NOMO-1 treated with dmso at 0.1 percent for 144 hours (cell line): ENCODE results near the gene THBS3.
A peak's percentile ranks its signal among the peaks of the same experiment; 100 is the strongest.
"Not testable (repeated sequence)": the region's sequence is repeated elsewhere in the genome, so short reads cannot be mapped to it uniquely, and the experiment has no call there.

Source experiments
- DNase-seq: peaks from one replicate; lab custom pipeline; 2025; ENCODE audit not compliant: unreplicated experiment; lab: John Stamatoyannopoulos, UW

The THBS3 gene

DNA sequence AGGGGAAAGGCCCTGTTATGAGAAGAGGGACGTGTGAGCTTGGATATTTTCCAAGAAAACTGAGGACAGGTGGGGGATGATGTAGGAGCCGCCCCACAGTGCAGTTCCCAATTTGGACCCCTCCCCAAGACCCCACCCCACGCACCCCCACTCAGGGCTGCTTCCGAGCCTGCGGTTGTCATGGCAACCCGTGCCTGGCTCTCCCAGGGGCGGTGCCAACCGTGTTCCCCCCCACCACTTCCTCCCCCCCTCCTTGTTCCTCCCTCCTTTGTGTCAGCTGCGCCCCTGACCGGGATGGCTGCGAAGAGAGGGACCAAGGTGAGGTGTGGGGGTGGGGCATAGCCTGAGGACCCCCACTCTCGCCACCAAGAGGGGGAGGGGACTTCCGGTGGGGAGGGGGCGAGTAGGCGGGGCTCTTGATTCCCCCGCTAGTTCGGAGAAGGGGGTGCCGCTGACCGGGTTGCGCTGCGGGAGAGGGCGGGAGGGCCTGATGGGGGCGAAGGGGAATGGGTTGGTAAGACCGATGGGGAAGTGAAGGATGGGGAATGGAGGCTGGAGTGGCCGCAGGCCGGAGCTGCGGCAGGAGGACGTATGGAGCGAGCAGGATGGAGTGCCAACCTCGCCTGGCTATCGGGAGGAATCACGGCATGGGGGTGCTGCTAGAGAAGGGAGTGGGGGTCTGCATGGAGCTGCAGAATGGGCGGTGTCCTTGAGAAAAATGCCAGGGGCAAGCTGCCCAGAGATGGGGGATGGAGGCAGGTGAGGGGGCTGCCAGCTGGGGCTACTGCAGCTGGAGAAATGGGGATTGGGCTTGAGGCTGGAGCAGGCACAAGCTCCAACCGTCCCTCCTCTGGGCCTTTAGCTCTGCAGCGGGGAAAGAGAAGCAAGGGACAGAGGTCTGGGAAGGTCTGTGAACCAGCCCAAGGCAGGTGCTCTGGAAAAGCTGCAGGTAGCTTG, 33.1 kb downstream of the THBS3 start:
- no peak for DNase-seq

DNA sequence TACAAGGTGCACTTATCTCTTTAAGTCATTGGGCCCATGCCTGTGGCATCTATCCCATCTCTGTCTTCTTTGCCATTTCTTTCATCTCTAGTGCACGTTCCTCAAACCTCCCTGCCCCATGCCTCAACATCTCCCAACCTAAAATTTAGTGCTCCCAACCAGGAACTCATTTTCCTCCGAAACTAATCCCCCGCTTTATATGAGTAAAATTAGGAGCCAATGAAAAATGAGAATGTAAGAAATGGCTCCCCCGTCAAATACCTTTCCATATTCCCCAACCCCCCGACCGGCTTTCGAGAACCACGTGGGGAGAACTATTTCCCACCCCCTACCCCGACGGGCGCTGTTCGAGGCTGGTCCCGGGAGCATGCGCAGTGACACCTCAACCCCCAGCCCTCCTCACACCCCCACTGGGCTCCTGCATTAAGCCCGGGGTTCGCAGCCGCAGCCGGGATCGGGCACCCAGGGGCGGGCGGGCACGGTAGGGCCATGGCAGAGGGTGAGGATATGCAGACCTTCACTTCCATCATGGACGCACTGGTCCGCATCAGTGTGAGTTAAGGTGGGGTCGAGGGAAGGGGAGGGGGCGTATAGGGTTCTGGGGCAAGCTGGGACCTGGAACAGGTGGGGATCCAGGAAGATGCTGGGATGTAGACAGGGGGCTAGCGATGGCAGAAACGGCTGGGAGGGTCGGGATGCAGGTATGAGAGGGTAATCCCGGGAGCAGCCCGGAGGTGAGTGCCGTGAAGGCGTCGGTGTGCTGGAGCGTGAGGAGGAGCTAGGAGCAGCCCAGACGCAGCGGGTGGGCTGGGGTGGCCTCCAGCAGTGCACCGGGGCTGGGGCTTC, 34.0 kb downstream of the THBS3 start, which contains the start of gene TRIM46:
TRIM46 (plus strand) TSS at position 372 of the 846 bp plus-strand sequence; CDS start at position 490, 118 bp downstream.
- no peak for DNase-seq

DNA sequence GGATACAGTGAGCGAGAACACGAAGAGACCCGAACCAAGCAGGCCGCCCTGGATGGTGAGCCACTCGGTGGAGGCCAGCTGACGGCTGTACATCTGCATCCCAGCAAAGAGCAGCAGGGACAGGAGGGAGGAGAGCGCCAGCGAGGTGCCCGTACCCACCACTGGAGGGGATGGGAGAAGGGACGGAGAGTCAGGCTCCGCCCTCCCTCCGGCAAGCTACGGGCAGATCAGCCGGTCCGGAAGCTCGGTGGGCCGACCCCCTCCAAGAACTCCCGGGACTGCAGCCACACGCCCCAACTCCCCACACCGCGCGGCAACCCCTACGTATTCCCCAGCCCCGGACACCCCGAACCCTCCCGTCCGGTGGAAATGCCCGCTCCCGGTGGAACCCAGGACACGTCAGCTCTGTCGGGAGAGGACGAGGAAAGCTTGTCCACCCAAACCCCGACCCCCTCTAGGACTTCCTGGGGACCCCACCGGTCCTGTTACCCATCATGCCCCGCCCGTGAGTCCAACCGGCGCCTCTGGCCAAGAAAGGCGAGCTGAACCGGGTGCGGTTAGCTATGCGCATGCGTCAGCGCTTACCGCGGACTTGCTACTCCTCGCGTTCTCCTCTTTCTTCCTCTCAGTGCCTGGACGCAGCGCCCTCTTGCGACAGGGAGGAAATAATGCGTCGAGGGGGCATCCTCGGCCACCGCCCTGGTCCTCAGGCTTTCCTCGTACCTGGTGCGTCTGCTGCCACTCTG, 34.8 kb downstream of the THBS3 start, which contains the start of gene KRTCAP2:
KRTCAP2 (minus strand) TSS at position 573 of the 746 bp plus-strand sequence; CDS start at position 493, 80 bp downstream.
- DNase-seq, result peak; percentile 81

DNA sequence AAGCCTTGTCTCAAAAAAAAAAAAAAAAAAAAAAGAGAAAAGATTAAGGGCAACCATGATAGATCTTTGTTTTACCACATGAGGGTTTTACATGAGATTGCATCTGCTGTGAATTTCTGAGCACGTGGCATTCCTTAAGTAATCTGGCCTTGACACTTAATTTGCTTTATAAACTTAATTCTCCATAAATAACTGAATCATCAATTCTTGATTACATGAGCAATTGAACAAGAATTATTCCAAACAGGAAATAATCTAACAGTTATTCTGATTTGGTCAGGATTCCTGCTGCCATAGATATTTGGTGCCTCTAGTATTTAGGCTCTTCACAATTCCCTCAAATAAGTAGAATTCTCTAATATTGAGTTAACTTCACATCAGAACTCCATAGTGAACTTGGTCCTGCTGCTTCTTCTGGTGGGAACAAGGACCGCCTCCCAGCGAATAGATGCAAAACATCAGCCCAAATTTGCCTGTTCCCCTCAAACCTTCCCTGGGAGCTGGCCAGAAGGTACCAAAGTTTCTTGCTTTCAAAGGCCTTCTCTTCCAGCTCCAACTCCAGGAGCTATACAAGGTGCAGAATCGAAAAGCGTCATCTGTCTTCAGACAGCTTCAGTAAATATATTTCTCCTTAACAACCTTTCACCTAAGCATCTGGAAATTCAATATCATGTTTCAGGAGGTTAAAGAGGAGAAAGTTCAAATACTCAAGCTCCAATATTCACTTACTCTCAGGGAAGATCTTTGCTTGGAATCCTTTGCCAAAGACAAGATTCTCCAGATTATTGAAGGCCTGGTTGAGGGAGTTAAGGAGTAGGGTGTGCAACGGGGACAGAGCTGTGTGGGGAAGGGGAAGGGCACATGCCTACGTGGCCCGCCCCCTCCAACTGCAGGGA, 35.6 kb downstream of the THBS3 start:
- DNase-seq, result no peak

DNA sequence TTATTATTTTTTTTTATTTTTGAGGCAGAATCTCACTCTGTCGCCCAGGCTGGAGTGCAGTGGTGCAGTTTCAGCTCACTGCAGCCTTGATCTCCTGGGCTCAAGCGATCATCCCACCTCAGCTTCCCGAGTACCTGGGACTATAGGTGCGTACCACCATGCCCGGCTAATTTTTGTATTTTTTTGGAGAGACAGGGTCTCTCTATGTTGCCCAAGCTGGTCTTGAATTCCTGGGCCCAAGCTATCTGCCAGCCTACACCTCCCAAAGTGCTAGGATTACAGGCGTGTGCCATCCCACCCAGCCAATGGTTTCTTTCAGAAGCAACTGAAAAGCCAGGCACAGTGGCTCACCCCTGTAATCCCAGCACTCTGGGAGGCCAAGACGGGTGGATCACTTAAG, 36.9 kb downstream of the THBS3 start:
- DNase-seq, result no peak

DNA sequence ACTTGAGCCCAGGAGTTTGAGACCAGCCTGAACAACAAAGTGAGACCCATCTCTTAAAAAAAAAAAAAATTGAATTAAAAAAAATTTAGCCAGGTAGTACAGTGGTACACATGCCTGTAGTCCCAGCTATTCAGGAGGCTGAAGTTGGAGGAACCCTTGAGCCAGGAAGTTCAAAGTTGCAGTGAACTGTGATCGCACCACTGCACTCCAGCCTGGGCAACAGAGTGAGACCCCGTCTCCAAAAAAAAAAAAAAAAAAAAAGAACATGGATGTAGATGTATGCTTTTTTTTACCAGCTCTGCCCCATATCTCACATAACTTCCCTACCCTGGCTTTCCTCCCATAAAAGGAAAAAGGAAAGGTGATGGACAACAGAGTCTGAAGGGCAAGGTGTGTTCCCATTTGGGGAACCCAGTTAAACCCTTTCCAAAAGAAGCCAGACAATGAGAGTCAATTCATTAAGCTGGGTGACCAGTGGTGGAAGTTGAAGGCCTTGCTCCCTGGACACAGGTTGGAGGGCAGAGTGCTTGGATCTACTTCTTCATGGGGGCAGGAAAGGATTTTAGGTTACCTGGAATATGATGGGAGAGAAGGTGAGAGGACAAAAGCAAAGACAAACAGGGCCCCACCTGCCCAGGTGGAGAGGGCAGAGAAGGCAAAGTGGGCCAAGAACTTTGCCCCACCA, 37.5 kb downstream of the THBS3 start:
- DNase-seq, result no peak

DNA sequence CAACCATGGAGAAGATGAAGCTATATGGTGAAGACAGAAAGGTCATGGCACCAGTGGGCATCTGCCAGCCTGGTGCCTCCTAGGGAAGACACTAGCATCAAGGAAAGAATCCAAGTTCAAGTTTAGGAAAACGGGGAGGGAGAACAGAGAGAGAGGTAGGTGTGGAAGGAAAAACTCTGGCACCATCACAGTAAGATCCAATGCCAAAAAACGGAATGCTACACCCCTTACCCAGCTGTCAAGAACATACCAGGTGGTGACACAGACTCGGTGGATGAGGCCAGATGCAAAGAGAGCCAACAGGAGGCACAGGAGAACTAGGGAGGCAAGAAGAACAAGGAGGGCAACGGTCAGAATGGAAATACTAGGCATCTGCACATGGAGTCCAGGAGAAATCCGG, 38.2 kb downstream of the THBS3 start:
- DNase-seq, result no peak

DNA sequence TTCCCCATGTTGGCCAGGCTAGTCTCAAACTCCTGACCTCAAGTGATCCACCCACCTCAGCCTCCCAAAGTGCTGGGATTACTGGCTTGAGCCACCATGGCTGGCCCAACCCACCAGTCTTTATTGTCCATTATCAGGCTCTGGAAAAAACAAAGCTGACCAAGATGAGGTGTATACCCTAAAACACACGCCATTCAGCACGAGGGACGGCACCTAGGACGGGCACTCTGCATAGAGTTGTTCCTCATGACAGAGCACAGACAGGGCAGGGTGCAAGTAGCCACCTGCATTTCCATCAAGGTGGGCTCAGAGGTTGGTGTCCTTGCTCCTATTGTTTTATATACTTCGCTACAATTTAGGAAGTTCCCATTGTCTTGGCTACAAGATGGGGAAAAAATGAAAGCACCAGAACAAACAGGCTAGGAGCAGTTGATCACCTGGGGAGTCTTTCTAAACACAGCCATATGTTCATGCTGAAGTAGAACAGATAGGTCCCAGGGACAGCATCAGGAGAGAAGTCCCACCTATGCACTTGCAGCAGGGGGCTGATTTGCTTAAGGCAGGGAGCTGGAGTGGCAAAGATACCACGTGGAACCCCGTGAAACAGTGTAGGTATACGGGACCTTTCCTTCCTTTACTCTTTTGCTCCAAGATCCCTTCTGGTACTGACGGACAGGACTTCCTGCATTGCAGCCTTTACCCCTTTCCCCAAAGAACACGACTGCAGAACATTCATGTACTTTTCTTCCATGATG, 39.1 kb downstream of the THBS3 start:
- no peak for DNase-seq

DNA sequence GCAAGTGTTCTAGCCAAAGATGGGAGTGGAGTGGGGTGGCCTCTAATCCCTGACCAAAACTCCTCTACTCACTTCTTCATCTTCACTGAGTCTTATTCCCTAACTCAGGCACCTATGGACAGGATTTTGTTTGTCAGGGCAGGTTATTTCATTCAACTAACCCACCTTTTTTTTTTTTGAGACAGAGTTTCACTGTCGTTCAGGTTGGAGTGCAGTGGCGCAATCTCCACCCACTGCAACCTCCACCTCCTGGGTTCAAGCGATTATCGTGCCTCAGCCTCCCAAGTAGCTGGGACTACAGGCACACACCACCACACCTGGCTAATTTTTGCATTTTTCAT, 39.6 kb downstream of the THBS3 start:
- not testable (repeated sequence) for DNase-seq

DNA sequence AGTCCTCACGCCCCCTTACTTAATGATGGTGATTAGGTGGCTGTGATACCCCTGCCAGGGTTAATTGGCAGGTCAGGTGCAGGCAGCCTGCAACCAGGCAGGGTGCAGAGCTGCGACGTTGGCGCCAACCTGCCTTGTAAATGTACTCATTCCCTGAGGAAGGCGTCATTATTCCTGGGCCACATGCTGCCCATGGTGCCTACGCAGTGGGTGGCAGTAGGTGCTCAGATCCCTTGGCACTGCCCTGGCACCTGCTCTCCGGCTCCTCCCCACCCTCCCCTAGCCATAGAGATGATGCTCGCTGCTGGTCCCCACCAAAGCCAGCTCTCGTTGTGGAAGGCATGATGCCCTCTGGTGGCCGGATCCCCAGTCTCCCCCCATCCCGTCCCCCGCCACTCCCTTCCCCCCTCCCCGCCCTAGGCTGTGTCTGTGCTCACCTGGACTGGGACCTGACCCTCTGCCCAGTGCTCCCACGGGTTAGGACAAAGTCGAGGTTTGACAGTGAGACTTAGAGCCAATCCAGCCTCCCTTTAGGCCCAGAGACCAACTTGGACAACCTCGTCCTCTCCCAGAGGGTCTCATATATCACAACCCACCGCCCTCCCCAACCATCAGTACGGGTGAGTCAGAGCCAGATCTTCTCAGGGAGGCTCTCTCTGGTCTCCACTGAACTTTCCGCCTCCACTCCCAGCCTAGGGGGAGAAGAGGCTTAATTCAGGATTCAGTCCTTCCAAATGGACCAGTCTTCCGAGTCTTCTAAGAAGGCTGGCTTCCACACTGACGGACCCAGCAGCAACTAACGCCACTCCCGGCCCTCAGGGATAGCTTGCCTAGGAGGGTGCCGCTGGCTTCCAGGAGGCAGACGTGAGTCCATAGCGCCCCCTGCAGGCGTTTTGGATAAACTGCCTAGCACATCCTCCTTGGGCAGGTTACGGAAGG, 40.3 kb downstream of the THBS3 start:
- DNase-seq, result peak; percentile 80

DNA sequence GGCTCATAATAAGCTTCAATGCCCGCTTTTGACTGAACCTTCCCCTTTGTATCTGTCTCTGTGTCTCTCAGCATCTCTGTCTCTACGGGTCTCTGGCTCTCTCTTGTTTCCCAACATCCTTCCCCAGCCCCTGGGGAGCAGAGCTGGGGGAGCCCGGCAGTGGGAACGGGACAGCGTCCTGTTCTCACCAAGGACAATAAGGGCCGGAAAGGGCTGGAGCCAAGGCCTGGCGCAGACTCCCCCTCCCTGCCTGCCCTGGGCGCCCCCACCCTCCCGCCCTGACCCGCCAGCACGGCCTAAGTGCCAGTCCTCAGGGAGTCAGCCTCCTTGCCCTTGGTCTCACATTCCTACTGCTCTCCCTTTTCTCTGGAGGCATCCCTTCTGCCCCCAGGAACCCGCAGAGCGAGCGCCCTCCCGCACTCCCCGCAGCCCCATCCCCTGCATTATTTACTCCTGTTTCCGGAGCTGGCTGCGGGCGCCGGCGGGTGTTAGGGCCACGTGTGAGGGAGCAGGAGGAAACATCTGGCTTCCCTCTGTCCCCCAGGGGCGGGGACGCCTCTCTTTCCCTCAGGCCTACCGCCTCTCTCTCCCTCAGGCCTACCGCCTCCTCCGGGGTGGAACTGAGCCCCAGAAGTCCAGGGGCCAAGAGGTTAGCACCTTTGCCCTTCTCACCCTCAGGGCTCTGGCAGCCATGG, 41.1 kb downstream of the THBS3 start:
- no peak for DNase-seq

DNA sequence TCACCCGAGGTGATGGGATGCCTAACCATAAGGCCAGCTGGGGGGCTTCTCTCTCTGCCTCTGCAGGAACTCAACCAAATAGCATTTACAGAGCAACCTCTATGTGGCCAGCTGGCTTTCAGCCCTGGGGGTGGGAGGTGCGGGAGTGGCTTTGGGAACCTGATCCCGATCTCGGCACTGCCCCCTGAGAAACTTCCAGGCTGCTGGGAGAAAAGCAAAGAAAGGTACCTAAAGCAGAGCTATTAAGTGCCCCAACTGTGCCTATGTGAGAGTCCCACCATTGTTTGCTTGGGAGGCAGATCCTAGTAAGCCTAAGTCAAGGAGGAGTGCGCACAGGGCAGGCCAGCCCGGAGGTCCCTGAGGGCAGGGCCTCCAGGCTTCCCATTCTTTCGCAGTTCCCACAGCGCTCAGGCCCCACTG, 41.6 kb downstream of the THBS3 start:
- no peak for DNase-seq

DNA sequence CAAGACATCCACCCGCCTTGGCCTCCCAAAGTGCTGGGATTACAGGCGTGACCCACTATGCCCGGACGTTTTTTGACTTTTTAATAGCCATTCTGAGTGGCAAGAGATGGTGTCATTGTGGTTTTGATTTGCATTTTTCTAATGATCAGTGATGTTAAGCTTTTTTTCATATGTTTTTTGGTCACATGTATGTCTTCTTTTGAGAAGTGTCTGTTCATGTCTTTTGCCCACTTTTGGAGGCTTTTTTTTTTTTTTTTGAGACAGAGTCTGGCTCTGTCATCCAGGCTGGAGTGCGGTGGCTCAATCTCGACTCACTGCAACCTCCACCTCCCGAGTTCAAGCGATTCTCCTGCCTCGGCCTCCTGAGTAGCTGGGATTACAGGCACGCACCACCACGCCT, 43.1 kb downstream of the THBS3 start:
- DNase-seq, result not testable (repeated sequence)

DNA sequence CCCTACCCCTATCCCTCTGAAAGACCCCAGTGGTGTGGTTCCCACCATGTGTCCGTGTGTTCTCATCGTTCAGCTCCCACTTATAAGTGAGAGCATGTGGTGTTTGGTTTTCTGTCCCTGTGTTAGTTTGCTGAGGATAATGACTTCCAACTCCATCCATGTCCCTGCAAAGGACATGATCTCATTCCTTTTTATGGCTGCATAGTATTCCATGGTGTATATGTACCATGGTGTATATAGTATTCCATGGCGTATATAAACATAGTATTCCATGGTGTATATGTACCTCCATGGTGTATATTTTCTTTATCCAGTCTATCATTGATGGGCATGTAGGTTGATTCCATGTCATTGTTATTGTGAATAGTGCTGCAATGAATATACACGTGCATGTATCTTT, 43.9 kb downstream of the THBS3 start:
- not testable (repeated sequence) for DNase-seq

DNA sequence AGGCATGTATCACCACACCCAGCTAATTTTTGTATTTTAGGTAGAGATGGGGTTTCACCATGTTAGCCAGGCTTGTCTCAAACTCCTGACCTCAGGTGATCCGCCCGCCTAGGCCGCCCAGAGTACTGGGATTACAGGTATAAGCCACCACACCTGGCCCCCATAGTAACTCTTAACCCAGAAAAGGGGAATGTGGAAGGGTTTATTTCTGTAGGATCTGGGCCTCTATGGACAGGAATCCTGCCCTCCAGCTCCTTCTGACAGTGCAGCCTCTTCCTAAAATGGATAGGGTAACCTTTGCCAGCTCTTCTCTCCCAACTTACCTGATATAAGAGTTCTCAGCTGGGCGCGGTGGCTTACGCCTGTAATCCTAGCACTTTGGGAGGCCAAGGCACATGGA, 45.1 kb downstream of the THBS3 start:
- DNase-seq, result not testable (repeated sequence)

DNA sequence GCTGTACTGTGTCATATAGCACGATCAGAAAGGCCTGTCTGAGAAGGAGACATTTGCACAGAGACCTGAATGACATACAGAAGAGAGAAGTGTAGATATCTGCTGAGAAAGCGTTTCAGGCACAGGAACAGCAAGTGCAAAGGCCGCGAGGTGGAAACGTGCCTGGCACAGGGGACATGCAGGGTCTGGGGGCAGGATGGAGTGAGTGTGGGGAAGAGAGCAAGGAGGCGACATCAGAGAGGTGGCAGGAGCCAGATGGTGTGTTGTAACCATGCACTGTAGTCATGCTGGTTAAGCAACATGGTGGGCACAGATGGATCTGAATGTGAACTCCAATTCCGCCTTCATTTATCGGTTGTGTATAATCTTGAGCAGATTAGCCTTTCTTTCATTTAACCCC, 47.6 kb downstream of the THBS3 start:
- no peak for DNase-seq

DNA sequence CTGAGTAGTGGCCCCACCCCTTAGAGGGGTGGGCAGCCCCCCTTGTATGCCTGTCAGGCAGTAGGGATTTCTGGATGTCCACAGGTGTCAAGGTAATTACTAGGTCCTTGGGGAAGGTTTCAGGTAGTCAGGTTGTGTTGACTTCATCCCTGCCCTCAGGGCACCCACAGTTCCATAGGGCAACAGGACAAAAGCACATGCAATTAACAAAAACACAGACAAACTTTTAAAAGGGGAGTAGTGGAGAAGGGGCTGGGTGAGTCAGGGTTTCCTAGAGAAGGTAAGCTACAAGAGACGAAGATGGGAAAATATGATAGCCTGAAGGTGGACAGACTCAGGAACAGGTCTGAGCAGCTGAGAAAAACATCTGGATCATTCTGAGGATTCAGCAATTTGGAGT, 48.7 kb downstream of the THBS3 start:
- DNase-seq, result no peak
